Raji (cell line): ENCODE results near the gene PDIK1L.

Experiments used
- POLR2A ChIP-seq: IDR thresholded peaks from 2 replicates; pipeline ENCODE4 v1.6.1; 2011; ENCODE audit warnings: low read depth, low read length, control low read depth; ENCODE audit not compliant: insufficient read depth

PDIK1L gene

DNA sequence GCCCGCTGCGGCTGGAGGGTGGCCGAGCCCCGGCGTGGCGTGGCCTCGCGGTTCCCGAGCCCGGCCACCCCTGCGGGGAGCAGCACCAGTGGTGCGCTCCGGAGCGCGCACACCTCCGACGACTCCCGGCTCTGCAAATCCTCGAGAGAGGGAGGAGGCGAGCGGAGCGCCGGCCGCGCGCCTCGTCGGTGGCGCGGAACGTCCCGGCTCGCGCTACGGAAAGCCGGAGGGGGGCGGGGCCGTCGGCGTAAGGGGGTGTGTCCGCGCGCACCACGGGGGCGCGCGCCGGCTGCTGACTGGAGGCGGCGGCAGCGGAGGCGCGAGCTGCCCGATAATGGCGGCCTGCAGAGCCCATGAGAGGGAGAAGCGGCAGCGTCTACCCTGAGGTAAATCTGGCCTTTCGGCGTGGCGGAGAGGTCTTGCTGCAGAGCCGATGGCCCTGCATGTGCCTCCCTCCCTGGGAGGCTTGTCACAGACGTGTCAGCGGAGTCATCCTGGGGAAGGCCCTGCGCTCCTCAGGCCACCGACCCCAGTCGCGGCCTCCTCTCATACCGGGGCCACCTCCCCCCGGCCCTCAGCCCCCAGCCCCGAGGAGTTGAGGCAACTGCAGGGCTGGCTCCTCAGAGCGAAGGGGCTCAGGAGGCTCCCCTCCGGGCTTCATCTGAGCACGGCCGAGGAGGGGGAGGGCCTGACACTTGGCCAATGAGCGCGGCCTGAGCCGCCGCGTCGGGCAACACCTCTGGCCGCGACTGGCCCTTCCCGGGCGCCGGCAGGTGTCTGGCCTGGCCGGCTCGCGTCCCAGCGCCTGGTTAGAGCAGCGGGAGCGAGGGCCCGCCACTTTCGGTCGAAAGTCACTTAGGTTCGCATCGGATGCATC, at the start of gene PDIK1L:
TSS of gene PDIK1L (plus strand) at position 295 of the 877 bp plus-strand sequence. CDS start 2,485 bp downstream, outside the sequence.
- peak; percentile 92 for TF ChIP-seq POLR2A

DNA sequence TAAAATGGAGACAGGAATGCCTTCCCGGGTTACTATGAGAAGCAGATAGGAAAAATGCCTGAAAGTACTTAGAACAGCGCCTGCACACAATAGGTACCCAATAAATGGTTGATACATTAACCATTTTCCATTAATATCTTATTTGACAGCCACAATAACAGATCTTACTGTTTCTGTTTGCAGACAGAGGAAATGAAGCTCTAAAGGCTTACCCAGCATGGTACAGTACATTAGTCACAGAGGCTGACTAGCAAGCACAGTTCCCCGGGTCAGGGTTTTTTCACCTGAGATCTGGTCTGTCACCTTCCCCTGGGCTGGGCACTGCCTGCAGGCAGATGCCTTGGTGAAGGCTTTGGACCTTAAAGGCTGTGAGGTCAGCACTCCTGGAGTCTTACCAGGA, 47.1 kb upstream of the PDIK1L start:
- no peak for TF ChIP-seq POLR2A

DNA sequence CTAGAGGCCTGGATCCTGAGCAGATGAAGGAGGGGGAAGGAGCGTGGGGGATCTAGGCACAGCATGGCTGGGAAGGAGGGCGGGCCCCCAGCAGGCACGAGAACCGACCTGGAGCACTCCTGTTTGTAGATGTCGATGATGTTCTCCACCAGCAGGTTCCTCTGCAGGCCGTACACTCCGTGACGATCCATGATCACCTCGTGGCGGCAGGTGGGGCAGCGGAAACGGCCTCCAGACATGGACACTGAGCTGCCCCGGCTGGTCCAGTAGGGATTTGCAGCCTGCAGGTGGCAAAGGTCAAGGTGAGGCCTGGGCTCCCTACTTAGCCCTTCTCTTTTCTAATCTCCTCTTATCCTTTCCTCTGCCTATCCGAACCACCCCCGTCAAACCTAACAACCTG, 45.5 kb upstream of the PDIK1L start:
- no peak for TF ChIP-seq POLR2A

DNA sequence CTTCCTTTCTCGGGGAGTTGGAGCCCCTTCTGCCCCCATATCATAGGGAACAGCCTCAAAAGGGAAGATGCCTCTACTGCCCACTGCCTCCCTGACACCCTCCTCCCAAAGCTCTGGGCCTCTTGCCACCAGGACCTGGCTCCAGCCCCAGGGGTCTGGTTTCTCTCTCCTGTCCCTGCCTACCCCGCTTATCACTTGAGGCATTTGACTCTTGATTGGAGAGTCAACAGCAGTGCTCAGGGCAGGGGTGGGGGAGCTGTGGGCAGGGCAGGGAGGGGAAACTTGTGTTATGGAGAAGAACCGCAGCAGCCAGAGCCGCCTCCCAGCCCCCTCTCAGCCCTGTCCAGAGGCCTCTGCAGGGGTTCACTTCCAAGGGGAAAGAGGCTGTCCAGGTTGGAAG, 44.8 kb upstream of the PDIK1L start:
- TF ChIP-seq POLR2A = no peak

- TF ChIP-seq POLR2A = no peak
Observed at GRCh38 chr1:26067432-26067911, 44.2 kb upstream of the PDIK1L start, which contains the start of gene TRIM63. Gene TRIM63 (minus strand): TSS chr1:26067630. CDS start chr1:26067494, 136 bp downstream.

- no peak for TF ChIP-seq POLR2A
Observed at GRCh38 chr1:26069941-26070295, 41.7 kb upstream of the PDIK1L start.

DNA sequence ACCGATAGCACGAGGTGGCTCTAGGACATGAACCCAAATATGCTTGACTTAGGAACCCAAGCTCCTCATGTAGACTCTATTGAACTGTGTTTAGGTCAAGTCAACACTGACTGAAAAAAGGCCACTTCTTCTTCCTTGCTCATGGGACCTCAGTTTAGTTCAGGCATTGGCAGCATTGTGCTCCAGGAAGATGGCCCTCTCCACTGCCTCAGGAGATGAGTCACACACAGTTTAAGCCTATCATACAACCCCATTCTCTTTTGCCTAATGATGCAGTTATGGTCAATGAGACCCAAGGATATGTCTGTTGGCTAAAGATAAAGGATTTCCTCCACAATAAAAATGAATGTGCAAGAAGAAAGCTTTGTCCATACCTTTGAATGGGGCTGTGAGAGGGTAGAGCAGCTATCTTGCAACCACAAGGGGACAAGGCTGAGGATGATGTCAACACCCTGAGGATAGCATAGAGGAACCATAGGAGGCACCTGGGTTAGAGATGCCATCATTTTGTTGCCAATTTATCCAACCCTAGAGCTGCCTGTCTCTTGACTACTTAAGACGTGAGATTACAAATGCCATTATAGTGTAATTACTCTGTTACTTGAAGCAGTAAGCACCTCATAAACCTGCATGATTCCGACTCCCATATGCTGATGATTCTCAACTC, 41.2 kb upstream of the PDIK1L start:
- TF ChIP-seq POLR2A = no peak

DNA sequence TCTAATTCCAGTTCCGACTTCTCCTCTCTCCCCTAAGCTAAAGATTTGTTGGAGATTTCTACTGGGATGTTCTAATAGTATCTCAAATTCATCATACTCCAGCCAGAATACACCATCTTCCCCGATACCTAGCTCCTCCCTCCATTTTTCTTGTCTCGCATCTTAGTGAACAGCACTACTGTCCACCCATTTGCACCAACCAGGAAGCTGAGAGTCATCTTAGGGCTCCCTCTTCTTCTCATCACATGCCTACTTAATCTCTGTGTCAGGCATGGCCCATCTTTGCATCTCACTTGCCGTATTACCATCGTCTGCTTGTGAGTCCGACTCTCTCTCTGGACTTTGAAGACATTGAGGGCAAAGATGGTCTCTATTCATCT, 40.7 kb upstream of the PDIK1L start:
- no peak for TF ChIP-seq POLR2A

DNA sequence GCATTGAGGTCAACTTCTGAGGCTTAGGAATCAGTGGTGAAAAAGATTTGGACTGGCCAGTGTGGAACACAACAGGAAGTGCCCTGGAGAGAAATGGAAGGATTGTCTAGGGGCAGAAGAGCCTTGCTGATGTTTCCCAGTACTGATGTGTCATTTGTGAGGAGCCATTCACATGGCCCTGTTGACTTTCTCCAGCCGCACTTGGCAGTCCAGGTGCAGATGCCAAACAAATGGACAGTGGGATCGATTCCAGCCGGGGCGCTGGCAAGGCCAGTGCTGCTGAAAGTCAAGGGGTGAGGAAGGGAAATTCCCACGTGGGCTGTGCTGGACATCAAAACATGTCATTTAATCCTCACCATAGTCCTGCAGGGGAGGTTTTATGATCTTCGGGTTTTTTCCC, 39.3 kb upstream of the PDIK1L start:
- TF ChIP-seq POLR2A = no peak

- TF ChIP-seq POLR2A = no peak
Observed at GRCh38 chr1:26075421-26076144, 36.0 kb upstream of the PDIK1L start.

DNA sequence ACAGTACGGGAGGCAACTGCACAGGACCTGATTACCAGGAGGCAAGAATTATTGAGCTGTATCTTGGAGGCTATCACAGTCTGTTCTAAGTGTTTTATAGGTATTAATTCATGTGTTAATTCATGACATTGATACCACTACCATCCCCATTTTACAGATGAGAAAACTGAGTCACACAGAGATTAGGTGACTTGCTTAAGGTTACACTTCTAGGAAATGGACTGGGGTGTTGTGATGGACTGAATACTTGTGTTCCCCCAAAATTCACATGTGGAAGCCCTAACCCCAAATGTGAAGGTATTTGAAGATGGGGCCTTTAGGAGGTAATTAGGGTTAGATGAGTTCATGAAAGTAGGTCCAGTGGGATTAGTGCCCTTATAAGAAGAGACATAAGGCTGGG, 34.1 kb upstream of the PDIK1L start:
- no peak for TF ChIP-seq POLR2A

GRCh38 chr1:26078286-26079177, 33.1 kb upstream of the PDIK1L start:
- TF ChIP-seq POLR2A = no peak

- TF ChIP-seq POLR2A = no peak
Observed at GRCh38 chr1:26079178-26079563, 32.5 kb upstream of the PDIK1L start.

GRCh38 chr1:26079960-26080814, 31.4 kb upstream of the PDIK1L start:
- no peak for TF ChIP-seq POLR2A
